GM23338 (cell line): Measurements from ENCODE around the gene TPGS1.

Experiments used
- CTCF ChIP-seq, 2 experiments: fragments of 200-600 bp in 1 of 2; sonication (generic) in 1 of 2; conservative IDR thresholded peaks; 2 replicates each; pipeline versions ENCODE4 v1.5.1 to v1.6.1; 2016 to 2017; ENCODE audit warnings: antibody characterized with exemption in 2 of 2, low read depth in 2 of 2, mild to moderate bottlenecking in 2 of 2, moderate library complexity in 1 of 2
- EZH2phosphoT487 ChIP-seq: fragments of 200-600 bp; sonication (generic); IDR thresholded peaks from one replicate; pipeline ENCODE4 v1.8.1; 2018; ENCODE audit warnings: antibody characterized with exemption; ENCODE audit not compliant: unreplicated experiment
- POLR2AphosphoS5 ChIP-seq: IDR thresholded peaks from 2 replicates; pipeline ENCODE4 v1.6.1; 2016; ENCODE audit warnings: antibody characterized with exemption, low read depth

GRCh38 chr19:485583-486236, 21.6 kb upstream of the TPGS1 start:
- TF ChIP-seq CTCF (conservative IDR thresholded peaks at IDR 0.05; ENCODE audit: low read depth in 2 of 2) (no peak), EZH2phosphoT487 (no peak), POLR2AphosphoS5 (no peak)
